COLO829 (cell line): Measurements from ENCODE around the gene PCDHB6.
"Not testable (repeated sequence)": the region's sequence is repeated elsewhere in the genome, so short reads cannot be mapped to it uniquely, and the experiment has no call there.

ENCODE experiments used
- DNase-seq: peaks from one replicate; pipeline ENCODE4 v3.0.0; 2012; ENCODE audit warnings: low spot score

PCDHB6 gene

GRCh38 chr5:141149812-141150211 lies at the start of gene PCDHB6:
Gene PCDHB6, plus strand, starts transcription at chr5:141150057. Its CDS starts 201 bp downstream, at chr5:141150258.
- peak; percentile 51 for DNase-seq

GRCh38 chr5:141100243-141100805 lies 49.5 kb upstream of the PCDHB6 start, which contains the start of gene PCDHB3:
Gene PCDHB3, plus strand, starts transcription at chr5:141100473. Its CDS starts 177 bp downstream, at chr5:141100650.
- DNase-seq, result peak; percentile 26

GRCh38 chr5:141101059-141101458 lies 48.8 kb upstream of the PCDHB6 start:
- no peak for DNase-seq

- DNase-seq, result not testable (repeated sequence)
Measured at GRCh38 chr5:141102070-141102469, 47.8 kb upstream of the PCDHB6 start.

GRCh38 chr5:141102471-141102870 lies 47.4 kb upstream of the PCDHB6 start:
- DNase-seq, result not testable (repeated sequence)

GRCh38 chr5:141105350-141105749 lies 44.5 kb upstream of the PCDHB6 start:
- DNase-seq, result no peak

GRCh38 chr5:141119250-141119649 lies 30.6 kb upstream of the PCDHB6 start:
- no peak for DNase-seq

GRCh38 chr5:141121563-141121962 lies 28.3 kb upstream of the PCDHB6 start, which contains the start of gene PCDHB4:
Gene PCDHB4, plus strand, starts transcription at chr5:141121818. Its CDS starts 181 bp downstream, at chr5:141121999.
- DNase-seq, result no peak

GRCh38 chr5:141121985-141122384 lies 27.9 kb upstream of the PCDHB6 start:
- DNase-seq, result no peak

GRCh38 chr5:141123396-141124135 lies 26.3 kb upstream of the PCDHB6 start:
- not testable (repeated sequence) for DNase-seq

- no peak for DNase-seq
Measured at GRCh38 chr5:141127305-141127704, 22.6 kb upstream of the PCDHB6 start.

- peak; percentile 28 for DNase-seq
Measured at GRCh38 chr5:141135030-141135717, 14.7 kb upstream of the PCDHB6 start, which contains the start of gene PCDHB5. Gene PCDHB5, plus strand, starts transcription at chr5:141135206. Its CDS starts 229 bp downstream, at chr5:141135435.

GRCh38 chr5:141135718-141136266 lies 14.1 kb upstream of the PCDHB6 start:
- DNase-seq, result no peak

GRCh38 chr5:141137346-141137745 lies 12.5 kb upstream of the PCDHB6 start:
- DNase-seq, result not testable (repeated sequence)

- DNase-seq, result no peak
Measured at GRCh38 chr5:141150224-141150992, 551 bp downstream of the PCDHB6 start.

- DNase-seq, result no peak
Measured at GRCh38 chr5:141150993-141151325, 1.1 kb downstream of the PCDHB6 start.

- DNase-seq, result not testable (repeated sequence)
Measured at GRCh38 chr5:141151632-141152031, 1.8 kb downstream of the PCDHB6 start.

GRCh38 chr5:141152096-141152495 lies 2.2 kb downstream of the PCDHB6 start:
- not testable (repeated sequence) for DNase-seq

GRCh38 chr5:141155540-141156374 lies 5.9 kb downstream of the PCDHB6 start:
- peak; percentile 13 for DNase-seq

- not testable (repeated sequence) for DNase-seq
Measured at GRCh38 chr5:141157356-141157755, 7.5 kb downstream of the PCDHB6 start.

GRCh38 chr5:141157901-141158300 lies 8.0 kb downstream of the PCDHB6 start:
- DNase-seq, result not testable (repeated sequence)
